Endothelial cell of umbilical vein (primary cell): ENCODE measurements around the gene AP5S1. TPM values are rescaled to one million over a fixed set of nuclear protein-coding genes. Genes with fewer than 3 reads are reported as not detected.

Experiments
- BruUV-seq: library from RNA; stranded (reverse); fragments of 400-500 nt; replicated peaks from 2 replicates; lab custom pipeline; 2021; lab: Mats Ljungman, UMichigan
- CTCF ChIA-PET: fragments of 300-600, 350-600 bp; sonication (Branson Sonifier 250); formaldehyde crosslinking; loops from one replicate; lab custom pipeline; 2021; ENCODE audit warnings: antibody characterized with exemption, inconsistent platforms; lab: Charles Lee
- POLR2A ChIA-PET: fragments of 300-600, 350-600 bp; sonication (Branson Sonifier 250); formaldehyde crosslinking; loops from one replicate; lab custom pipeline; 2021; ENCODE audit warnings: antibody characterized with exemption, inconsistent platforms; lab: Charles Lee
- DNase-seq: peaks from one replicate; pipeline ENCODE4 v3.0.0-alpha.2; 2011; ENCODE audit warnings: low read depth, low spot score
- FAIRE-seq: peaks from 2 replicates; lab custom pipeline; 2011; peaks lifted over from hg19 to GRCh38; lab: Jason Lieb, UNC
- H2AFZ ChIP-seq: 2 replicates; pipeline ENCODE4 v1.6.0; 2012; ENCODE audit warnings: low read depth, low read length, control low read depth, inconsistent platforms
- H3K27ac ChIP-seq: 2 replicates; pipeline ENCODE4 v1.5.1; 2011; ENCODE audit warnings: low read depth, mild to moderate bottlenecking, control low read depth, low read length, moderate library complexity; ENCODE audit not compliant: insufficient read depth
- H3K27me3 ChIP-seq, 2 experiments: 2 replicates each; pipeline versions ENCODE4 v1.6.0 to v1.6.1; 2011; ENCODE audit warnings: low read length in 2 of 2, mixed read lengths in 1 of 2; ENCODE audit not compliant: control insufficient read depth in 2 of 2, insufficient read depth in 2 of 2
- H3K36me3 ChIP-seq, 2 experiments: 2 replicates in 1 of 2; 3 replicates in 1 of 2; pipeline ENCODE4 v1.5.1; 2011; ENCODE audit warnings: low read length in 2 of 2, mild to moderate bottlenecking in 1 of 2, moderate library complexity in 1 of 2; ENCODE audit not compliant: control insufficient read depth in 2 of 2, insufficient read depth in 2 of 2; ENCODE audit errors: extremely low read depth in 1 of 2
- H3K4me1 ChIP-seq: 3 replicates; pipeline ENCODE4 v1.5.1; 2011; ENCODE audit warnings: mild to moderate bottlenecking, low read length; ENCODE audit not compliant: control insufficient read depth, insufficient read depth; ENCODE audit errors: extremely low read depth
- H3K4me2 ChIP-seq: 2 replicates; pipeline ENCODE4 v1.6.1; 2011; ENCODE audit warnings: low read length, control low read depth, mixed read lengths; ENCODE audit not compliant: insufficient read depth
- H3K4me3 ChIP-seq, 3 experiments: fragments of 200-600 bp in 1 of 3; sonication (generic), shearing (Covaris generic) in 1 of 3; replicated peaks in 1 of 3; 2 replicates each; pipeline ENCODE4 v1.5.1; 2011 to 2016; ENCODE audit warnings: control low read depth in 3 of 3, low read length in 3 of 3, mild to moderate bottlenecking in 2 of 3, inconsistent platforms in 1 of 3, low read depth in 1 of 3, moderate library complexity in 1 of 3; ENCODE audit not compliant: insufficient read depth in 1 of 3
- H3K79me2 ChIP-seq: 2 replicates; pipeline ENCODE4 v1.6.0; 2012; ENCODE audit warnings: low read length, inconsistent platforms; ENCODE audit not compliant: control insufficient read depth, insufficient read depth
- H3K9ac ChIP-seq: replicated peaks from 2 replicates; pipeline ENCODE3; 2011; ENCODE audit warnings: low read length, control low read depth; ENCODE audit not compliant: insufficient read depth; ENCODE audit errors: extremely low read depth
- H3K9me1 ChIP-seq: replicated peaks from 3 replicates; pipeline ENCODE4 v1.6.0; 2011; ENCODE audit warnings: mild to moderate bottlenecking, low read length; ENCODE audit not compliant: control insufficient read depth, insufficient read depth; ENCODE audit errors: extremely low read depth
- H3K9me3 ChIP-seq: replicated peaks from 2 replicates; pipeline ENCODE4 v1.5.1; 2012; ENCODE audit warnings: low read length, inconsistent platforms; ENCODE audit not compliant: control insufficient read depth, insufficient read depth
- H4K20me1 ChIP-seq: replicated peaks from 2 replicates; pipeline ENCODE3; 2011; ENCODE audit warnings: mild to moderate bottlenecking, low read length; ENCODE audit not compliant: control insufficient read depth, insufficient read depth; ENCODE audit errors: extremely low read depth
- CTCF ChIP-seq, 2 donors: IDR thresholded peaks; 1 replicate in 1 of 2; 2 replicates in 1 of 2; pipeline ENCODE4 v1.5.1; 2011; ENCODE audit warnings: low read length in 2 of 2, mild to moderate bottlenecking in 2 of 2, moderate library complexity in 2 of 2, control low read depth in 1 of 2, inconsistent platforms in 1 of 2, low read depth in 1 of 2; ENCODE audit not compliant: insufficient read depth in 1 of 2; ENCODE audit errors: extremely low read depth in 1 of 2
- EZH2 ChIP-seq: IDR thresholded peaks from 2 replicates; pipeline ENCODE4 v1.6.1; 2012; ENCODE audit warnings: borderline replicate concordance, low read depth, mild to moderate bottlenecking, moderate library complexity, low read length, inconsistent platforms; ENCODE audit not compliant: severe bottlenecking
- FOS ChIP-seq: IDR thresholded peaks from 2 replicates; pipeline ENCODE4 v1.6.1; 2011; ENCODE audit warnings: mild to moderate bottlenecking, low read length, moderate library complexity, borderline replicate concordance; ENCODE audit not compliant: insufficient read depth
- JUN ChIP-seq: IDR thresholded peaks from 2 replicates; pipeline ENCODE4 v1.6.1; 2011; ENCODE audit warnings: borderline replicate concordance, low read depth; ENCODE audit not compliant: insufficient read length, insufficient read depth
- MYC ChIP-seq: IDR thresholded peaks from one replicate; pipeline ENCODE4 v1.6.1; 2011; ENCODE audit warnings: mild to moderate bottlenecking, low read depth, low read length
- POLR2AphosphoS5 ChIP-seq: IDR thresholded peaks from 2 replicates; pipeline ENCODE4 v1.6.1; 2012; ENCODE audit warnings: low read depth, mild to moderate bottlenecking, control low read depth, low read length, moderate library complexity; ENCODE audit not compliant: insufficient read depth
- dilution Hi-C: fragments of 300-500 bp; cut with MboI; formaldehyde crosslinking; loops from one replicate; pipeline ENCODE4 v1.15.0; 2019; ENCODE audit warnings: low sequenced_read_pairs; ENCODE audit not compliant: extremely low pct_ligation_motif_present
- intact Hi-C: fragments of 100-400 bp; cut with micrococcal nuclease; formaldehyde crosslinking; loops from one replicate; pipeline ENCODE4 v1.10.0; 2022
- polyA plus RNA-seq, 4 experiments: library from polyadenylated mRNA; depleted of rRNA in 3 of 4; stranded (reverse) in 3 of 4; unstranded in 1 of 4; fragments of >200 nt; gene quantifications; 2 replicates each; pipeline versions ENCODE4 v1.2.1 to v1.2.3, GENCODE V29; 2011 to 2012; ENCODE audit warnings: missing spikeins in 1 of 4
- total RNA-seq: library from RNA; stranded (reverse); gene quantifications from 2 replicates; pipeline ENCODE4 v1.2.3, GENCODE V29; 2021

AP5S1 gene
- total and polyA plus RNA-seq, 2 donors (not counting 3 experiments of a cell fraction or from before 2014, with no cell fraction given), result 15.7 to 22.0 TPM

DNA sequence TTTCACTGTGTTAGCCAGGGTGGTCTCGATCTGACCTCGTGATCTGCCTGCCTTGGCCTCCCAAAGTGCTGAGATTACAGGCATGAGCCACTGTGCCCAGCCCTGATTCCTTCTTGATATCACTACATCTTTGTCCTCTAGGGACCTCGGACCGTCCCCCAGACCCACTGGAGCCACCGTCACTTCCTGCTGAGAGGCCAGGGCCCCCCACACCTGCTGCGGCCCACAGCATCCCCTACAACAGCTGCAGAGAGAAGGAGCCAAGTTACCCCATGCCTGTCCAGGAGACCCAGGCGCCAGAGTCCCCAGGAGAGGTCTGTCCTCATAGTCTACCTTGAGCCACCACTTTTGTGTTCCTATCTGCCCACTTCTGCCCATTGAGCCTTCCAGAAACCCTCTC lies 40.8 kb downstream of the AP5S1 start:
- no peaks in the 10 kb centered on the region for H4K20me1 ChIP-seq
- H3K9me1 ChIP-seq, result no peaks in the 10 kb centered on the region
- H3K9ac ChIP-seq, result no peak overlapping the region
- no peak overlapping the region for H3K4me3 ChIP-seq
- ChIA-PET POLR2A (no interaction called here), CTCF (no interaction called here)
- no peak for TF ChIP-seq FOS
- no peak for TF ChIP-seq JUN
- no peak for TF ChIP-seq CTCF (IDR thresholded peaks at IDR 0.05; ENCODE audit: extremely low read depth in 1 of 2, insufficient read depth in 1 of 2, low read depth in 1 of 2, low read length in 2 of 2)
- TF ChIP-seq MYC, result no peak
- no peak for TF ChIP-seq EZH2
- no peak for TF ChIP-seq POLR2AphosphoS5
- no peak overlapping the region for H3K27ac ChIP-seq
- no peaks in the 10 kb centered on the region for H3K79me2 ChIP-seq
- BruUV-seq, result no TSS peak
- no peak for FAIRE-seq
- intact Hi-C loops, result no loop called here
- dilution Hi-C loops, result no loop called here
- H3K4me1 ChIP-seq, result no peaks in the 10 kb centered on the region
- no peak overlapping the region for H3K4me2 ChIP-seq
- H3K27me3 ChIP-seq, result no peaks in the 10 kb centered on the region
- H2AFZ ChIP-seq, result no peak overlapping the region
- no peaks in the 10 kb centered on the region for H3K9me3 ChIP-seq
- no peak for DNase-seq
- H3K36me3 ChIP-seq, result peaks cover 23 to 69% of the 10 kb centered on the region in 2 experiments
